Stimulated activated CD4-positive, alpha-beta T cell treated with anti-CD3 and anti-CD28 coated beads, TNF-alpha, amount 100 ng/mL, for 4 hours (primary cell): ENCODE data around the gene GRAMD4.

Source experiments
- DNase-seq, 3 experiments: peaks; one replicate each; pipeline ENCODE4 v3.0.0-alpha.2; 2020; ENCODE audit warnings: low read depth in 3 of 3

GRAMD4 gene

DNA sequence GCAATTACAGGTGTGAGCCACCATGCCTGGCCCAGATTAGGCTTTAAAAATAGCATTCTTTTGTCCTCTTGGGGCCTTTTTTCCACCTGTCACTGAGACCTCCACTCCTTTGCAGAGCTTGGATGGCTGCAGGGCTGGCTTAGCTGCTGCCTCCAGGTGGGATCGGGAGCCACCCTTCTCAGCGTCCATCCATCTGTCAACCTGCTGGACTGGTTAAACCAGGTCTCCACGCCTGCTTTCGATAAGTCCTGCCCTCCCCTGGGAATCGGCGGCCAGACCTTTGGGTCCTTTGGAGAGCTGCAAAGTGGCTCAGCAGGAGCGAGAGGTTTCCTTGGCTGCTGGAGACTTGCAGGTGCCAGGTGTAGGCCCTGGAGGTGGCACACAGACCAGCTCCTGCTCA, 23.4 kb upstream of the GRAMD4 start:
- DNase-seq = no peak

DNA sequence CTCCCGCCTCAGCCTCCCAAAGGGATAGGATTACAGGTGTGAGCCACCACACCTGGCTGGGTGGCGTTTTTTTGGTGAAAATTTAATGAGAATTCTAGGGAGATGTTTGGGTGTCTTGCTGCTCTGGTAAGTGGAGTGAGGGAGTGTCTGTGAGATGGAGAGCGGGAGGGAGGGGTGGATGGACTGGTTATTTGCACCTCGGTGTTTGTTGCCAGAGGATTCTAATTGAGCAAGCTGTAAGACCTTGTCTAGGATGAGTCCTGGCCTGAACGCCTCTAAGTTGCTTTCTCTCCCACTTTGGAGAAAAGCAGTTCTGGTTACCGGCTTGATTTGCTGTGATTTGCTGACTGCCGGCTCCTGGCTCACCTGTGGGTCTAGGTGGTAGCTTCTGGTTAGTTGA, 22.0 kb upstream of the GRAMD4 start:
- DNase-seq = no peak

GRCh38 chr22:46598737-46599424, 21.3 kb upstream of the GRAMD4 start:
- no peak for DNase-seq

GRCh38 chr22:46600273-46600796, 19.9 kb upstream of the GRAMD4 start:
- no peak for DNase-seq

DNA sequence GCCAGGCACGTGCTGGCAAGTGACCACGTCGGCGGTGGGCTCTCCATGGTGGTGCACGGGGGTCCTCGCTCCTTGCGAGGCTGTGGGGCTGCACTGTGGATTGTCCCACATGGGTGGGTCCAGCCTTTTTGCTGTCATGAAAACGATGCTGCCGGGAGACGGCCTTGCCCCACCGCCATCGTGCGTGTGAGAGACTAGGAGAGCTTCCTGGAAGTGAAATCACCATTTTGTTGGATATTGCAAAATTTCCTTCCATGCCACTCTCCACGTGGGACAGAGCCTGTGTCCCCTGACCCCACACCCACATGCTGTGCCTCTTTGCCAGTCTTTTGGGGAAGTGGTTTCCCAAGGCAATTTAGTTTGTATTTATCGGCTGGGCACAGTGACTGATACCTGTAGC, 18.2 kb upstream of the GRAMD4 start:
- no peak for DNase-seq

- DNase-seq = peak in 1 of 3 experiments; percentile 17
Measured at GRCh38 chr22:46604306-46604690, 15.9 kb upstream of the GRAMD4 start.

DNA sequence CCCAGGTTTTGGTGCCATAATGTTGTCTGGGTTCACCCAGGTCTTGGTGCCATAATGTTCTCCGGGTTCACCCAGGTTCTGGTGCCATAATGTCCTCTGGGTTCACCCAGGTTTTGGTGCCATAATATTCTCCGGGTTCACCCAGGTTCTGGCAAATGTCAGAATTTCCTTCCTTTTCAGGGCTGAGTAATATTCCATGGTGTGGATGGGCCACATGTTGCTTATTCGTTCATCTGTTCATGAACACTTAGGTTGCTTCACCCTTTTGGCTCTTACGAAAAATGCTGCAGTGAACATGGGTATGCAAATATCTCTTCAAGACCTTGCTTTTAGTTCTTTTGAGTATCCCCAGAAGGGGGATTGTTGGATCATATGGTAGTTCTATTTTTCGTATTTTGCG, 15.1 kb upstream of the GRAMD4 start:
- no peak for DNase-seq

- DNase-seq = no peak
Measured at GRCh38 chr22:46606886-46607285, 13.3 kb upstream of the GRAMD4 start.

GRCh38 chr22:46607483-46608114, 12.6 kb upstream of the GRAMD4 start:
- no peak for DNase-seq

DNA sequence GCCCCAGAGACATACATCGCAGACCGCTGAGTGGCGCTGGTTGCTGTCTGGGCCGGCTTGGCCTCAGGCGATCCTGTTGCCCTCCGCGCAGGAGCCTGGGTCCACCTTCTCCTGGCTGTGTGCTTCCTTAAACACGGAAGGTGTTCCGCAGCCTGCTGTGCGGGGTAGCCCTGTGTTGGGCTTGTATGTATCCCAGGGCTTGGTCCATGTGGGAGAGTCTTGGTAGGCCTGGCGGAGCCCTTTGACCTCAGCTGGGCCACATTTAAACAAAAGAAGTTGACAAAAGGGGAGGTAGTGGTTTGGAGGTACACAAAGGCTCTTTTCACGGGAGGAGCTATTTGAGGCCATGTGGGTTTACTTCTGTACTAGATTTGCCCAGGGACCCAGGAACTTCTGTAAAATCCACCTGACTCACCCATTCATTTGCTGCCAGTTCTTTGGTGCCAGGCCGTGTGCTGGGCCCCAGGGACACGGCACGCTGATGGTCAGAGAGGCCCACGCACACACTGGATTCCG, 11.0 kb upstream of the GRAMD4 start:
- no peak for DNase-seq

GRCh38 chr22:46609724-46610201, 10.4 kb upstream of the GRAMD4 start:
- DNase-seq = no peak

DNA sequence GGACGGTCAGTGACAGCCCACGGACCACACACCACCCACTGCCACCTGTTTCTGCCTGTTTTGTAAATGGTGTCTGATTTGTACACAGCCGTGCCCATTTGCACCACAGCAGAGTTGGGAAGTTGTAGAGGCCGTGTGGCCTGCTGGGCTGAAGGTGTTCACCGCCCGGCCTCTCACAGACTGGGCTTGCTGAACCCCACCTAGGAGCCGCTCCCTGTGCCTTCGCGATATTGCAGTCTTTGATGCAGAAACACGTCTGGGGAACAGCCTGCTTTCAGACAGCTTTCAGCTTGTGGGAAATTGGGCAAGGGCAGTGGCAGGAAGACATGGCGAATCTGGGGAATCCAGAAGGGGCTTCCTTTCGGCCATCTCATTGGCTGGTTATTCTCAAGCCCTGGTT, 9.8 kb upstream of the GRAMD4 start:
- DNase-seq = no peak

GRCh38 chr22:46611189-46611588, 9.0 kb upstream of the GRAMD4 start:
- no peak for DNase-seq

GRCh38 chr22:46612341-46612903, 7.8 kb upstream of the GRAMD4 start:
- no peak for DNase-seq

DNA sequence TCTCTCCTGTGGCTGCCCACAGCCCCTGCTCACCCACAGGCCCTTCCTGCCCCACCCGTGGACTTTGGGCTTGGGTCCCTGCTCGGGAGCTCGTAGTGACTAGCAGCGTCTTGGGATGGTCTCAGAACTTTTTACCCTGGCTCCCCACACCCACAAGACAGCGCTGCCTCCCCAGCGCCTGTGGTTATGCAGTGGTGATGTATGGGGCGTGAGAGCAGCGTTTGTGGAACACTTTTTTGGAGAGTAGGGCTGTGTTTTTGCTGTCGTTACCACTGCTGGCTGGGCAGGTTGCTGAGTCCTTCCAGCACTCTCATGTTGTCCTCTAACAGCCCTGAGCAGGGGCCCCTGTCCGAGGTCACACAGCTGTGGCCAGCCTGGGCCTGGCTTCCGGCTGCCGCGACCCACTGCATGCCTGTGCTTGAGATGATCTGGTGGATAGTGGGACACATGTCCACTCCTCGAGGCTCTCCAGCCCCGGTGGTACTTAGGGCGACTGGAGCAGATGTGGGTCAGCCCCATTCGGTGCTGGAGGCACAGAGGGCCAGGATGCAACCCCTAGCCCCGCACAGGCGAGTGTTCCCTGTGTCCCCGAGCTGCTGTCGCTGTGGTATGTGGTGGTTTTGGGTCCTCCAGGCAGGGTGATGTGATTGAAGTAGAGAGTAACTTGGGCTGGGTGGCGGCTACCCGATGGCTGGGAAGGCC, 7.1 kb upstream of the GRAMD4 start:
- peak in 1 of 3 experiments; percentile 17 for DNase-seq

GRCh38 chr22:46613606-46614021, 6.6 kb upstream of the GRAMD4 start:
- no peak for DNase-seq

DNA sequence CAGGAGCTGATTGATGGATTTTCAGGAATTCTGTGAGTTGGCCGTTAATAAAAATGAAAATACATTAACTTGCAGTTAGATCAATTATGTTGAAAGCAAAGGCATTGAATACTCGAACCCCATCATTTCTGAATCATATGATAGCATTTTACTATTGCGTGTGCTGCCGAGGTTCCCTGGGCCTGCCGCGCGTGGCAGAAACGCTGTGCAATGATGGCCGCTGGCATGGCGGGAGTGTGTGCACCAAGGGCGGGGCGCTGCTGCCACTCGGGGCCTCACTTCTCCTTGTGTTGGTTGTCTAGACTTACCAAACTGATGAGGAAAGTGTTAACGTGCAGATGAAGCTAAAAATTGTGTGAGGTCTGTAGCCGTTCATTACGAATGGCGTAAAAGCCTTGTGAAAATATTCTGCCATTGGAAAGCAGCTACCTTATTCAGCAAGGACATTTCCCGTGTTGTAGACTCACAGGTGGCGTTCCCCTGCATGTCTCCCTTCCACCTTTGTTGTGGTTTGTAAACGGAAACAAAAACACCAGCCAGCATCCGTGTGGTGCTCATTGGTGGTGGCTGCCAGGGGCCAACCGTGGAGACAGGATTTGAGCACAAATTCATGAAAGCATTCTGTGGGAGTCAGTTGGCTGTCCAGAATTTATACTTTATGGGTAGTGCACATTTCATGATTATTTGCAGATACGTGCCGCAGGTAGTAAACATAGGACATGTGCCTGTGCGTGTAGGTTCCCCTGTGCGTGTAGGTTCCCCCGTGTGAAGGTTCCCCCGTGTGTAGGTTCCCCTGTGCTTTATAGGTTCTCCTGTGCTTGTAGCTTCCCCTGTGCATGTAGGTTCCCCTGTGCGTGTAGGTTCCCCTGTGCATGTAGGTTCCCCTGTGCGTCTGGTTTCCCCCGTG, 5.9 kb upstream of the GRAMD4 start:
- DNase-seq = peak in 2 of 3 experiments; percentile 32 to 45

DNA sequence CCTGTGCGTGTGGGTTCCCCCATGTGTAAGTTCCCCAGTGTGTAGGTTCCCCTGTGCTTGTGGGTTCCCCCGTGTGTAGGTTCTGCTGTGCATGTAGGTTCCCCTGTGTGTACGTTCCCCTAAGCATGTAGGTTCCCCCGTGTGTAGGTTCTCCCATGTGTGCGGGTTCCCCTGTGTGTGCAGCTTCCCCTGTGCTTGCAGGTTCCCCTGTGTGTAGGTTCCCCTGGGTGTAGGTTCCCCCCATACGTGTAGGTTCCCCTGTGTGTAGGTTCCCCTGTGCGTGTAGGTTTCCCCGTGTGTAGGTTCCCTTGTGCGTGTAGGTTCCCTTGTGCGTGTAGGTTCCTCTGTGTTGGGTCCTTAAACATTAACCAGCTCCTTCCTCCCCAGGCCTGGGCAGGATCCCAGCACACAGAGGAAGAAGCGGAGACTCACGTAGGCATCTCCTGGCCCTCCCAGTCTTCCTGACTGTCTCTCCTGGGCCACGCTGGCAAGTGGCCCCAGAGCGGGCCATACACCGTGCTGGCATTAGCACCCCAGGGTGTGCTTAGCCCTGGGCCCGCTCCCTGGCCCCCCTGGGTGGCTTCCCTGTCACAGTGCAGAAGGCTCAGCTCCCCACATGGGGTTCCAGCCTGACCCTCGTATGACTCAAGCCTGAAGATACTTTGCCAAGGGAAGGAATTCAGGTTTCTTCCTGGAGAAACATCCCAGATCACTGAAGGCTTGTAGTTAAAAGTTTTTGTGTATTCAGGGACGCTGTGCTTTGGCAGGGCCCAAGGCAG, 2.8 kb upstream of the GRAMD4 start:
- DNase-seq = no peak

GRCh38 chr22:46617986-46618647, 2.1 kb upstream of the GRAMD4 start:
- no peak for DNase-seq

- DNase-seq = no peak
Measured at GRCh38 chr22:46618667-46619066, 1.5 kb upstream of the GRAMD4 start.
